Endometrial microvascular endothelial cells (primary cell): ENCODE measurements around the gene MIER2. TPM values are rescaled to one million over a fixed set of nuclear protein-coding genes. Genes with fewer than 3 reads are reported as not detected.

Experiments used
- in situ Hi-C: cut with HindIII; loops from 2 replicates; pipeline ENCODE4 v1.10.0; 2017; ENCODE audit warnings: low sequenced_read_pairs, low pct_unique_long_range_greater_than_20kb; ENCODE audit errors: inconsistent ontology term
- total RNA-seq: library from RNA; depleted of rRNA; stranded (reverse); fragments of >200 nt; gene quantifications from one replicate; pipeline ENCODE4 v1.2.3, GENCODE V29; 2015; ENCODE audit errors: inconsistent ontology term

The MIER2 gene
- total RNA-seq, 1 donor from 2014 or later, result 37.4 TPM

DNA sequence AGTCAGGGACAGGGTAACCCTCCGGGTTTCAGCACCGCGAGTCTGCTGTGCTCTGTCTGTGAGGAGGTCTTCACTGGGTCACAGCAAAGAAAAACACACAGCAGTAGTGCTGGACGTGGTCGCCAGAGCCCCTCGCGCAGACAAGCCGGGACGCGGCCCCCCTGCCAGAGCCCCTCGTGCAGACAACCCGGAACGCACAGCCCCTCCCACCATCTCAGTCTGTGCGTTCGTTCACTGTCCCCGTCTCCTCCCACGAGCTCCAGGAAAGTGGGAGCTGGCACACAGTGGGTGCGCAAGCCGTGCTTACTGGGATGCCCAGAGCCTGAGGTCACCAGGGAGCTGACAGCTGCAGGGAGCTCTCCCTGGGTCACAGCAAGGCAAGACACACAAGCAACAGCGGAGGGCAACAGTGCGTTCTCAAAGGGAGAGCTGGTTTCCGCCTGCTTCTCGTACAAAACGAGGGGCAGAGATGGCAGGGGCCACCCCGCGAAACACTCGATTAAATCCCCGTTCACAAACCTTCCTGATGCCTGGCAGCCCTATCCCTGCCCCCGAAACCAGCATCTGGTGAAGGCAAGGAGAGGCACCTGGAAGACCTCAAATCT, 50.2 kb downstream of the MIER2 start:
- in situ Hi-C loops, result no loop called here

DNA sequence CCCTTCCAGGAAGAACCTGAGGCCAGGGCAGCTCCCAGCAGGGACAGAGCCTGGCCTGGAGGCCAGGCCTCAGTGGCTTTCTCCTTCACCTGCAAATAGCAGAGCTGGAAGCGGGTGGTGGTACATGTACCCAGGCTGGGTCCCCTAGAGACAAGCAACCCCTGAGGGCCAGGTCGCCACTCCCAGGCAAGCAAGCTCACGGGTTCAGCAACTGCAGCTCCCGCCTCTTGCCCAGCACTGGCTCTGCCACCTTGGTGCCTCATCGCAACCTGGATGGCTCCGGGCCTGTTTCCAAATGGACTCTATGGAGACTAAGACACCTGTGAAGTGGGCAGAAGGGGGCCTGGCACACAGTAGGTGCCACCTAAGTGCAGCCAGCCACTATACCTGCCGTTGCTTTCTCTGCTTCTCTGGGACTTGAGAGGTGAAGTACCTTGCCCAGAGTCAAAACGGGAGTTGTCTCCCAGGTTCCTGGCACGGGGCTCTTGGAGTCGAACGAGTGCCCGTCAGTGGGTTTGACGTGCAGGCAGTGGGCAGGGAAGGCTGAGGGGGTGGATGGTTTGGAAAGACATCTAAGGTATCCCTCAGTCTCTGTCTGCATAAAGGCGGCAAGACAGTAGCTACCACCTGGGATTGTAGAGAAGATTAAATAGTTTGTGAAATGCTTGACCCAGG, 51.0 kb downstream of the MIER2 start:
- in situ Hi-C loops, result no loop called here

DNA sequence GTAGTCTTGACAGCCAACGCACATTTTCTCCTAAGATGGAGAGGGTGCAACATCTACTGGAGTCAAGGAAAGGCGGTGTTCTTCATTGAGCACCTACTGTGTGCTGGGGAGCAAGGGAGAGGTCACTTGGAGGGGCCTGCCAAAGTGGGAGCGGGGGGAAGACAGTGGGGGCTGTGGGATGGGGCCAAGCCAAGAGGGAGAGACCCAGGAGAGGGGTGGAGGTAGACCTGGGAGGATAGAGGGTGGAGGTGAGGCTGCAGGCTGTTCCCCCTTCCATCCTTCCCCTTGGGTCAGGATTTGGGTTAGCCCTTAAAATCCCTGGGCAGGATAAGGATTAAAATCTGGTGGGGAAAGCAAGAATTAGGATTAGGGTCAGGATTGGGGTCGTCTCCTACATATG, 51.6 kb downstream of the MIER2 start:
- in situ Hi-C loops, result no loop called here

DNA sequence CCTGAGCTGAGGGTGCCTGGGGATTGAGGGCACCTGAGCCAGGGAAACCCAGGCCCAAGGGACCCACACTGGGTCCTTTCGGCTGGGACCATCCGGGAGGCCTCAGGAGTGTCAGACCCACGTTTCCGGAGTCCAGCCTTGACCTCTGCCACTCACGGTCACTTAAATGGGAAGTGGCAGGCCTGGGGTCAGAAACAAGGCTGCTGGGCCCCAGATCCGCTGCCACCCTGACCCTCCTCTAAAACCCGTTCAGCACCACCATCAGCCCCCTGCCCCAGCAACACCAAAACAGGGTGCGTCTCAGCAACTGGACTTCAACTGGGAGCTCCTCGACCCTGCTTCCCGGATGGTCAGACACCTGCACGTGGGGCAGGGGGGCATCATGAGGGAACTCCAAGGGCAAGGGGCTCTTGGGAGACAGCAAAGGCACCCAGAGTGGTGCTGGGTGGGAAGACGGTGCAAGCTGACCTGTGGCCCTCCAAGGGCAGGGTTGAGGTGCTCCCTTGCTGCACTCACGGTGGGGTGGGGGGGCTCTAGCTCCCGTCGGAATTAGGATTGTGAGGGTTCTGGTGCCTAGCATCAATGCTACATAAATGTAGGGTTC, 52.2 kb downstream of the MIER2 start:
- in situ Hi-C loops, result no loop called here

DNA sequence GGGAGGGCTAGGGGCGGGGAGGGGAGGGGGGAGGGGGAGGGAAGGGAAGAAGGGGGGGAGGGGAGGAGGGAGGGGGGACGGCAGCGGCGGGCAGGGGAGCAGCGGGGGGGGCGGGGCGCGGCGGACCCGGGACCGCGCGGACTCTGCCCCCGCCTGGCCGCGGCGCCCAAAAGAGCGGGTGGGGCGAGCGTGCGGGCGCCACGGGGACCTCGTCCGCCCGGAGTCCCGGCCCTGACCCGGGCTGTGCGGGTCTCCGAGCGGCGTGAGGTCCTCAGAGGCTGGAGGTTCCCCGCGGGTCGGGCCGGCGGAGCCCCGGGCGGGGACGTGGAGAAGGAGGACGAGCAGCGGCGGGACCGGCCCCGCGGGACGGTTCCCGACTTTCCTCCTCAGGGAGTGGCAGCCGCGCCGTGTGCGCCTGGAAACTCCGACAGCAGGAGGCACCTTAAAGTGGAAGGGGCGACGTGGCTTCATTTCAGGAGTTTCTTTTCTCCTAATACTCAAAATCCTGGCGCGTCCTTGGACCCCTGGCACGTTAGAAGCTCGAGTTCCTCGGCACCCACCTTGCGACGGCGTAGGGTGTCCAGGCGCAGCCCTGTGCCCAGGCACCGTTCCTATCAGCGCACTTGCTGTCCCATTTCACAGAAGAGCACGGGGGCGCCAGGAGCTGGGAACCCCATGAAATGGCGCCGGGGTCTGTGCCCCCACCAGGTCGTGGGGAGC, 52.9 kb downstream of the MIER2 start:
- in situ Hi-C loops, result no loop called here

DNA sequence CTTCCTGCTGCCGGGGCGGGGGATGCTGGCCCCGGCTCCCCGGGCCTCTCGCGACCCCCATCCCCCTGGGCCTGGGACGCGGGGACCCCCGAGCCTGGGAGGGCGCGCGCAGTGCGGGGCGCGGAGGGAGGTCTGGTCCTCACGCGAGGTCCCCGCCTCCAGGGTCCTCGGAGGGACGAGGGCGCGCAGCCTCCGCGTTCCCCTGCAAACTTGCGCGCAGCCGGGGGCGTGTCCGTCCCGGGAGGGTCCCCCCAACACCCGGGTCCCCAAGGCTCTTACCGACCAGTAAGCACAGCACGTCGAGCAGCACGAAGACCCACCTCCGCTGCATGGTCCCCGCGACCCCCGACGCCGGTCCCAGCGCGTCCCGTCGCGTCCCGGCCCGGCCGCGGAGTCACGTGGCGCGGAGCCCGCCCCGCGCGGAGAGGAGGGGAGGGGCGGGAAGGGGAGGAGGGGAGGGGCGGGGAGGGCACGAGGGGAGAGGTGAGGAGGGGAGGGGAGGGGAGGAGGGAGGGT, 53.5 kb downstream of the MIER2 start, which contains the start of gene PLPP2:
Gene PLPP2 (minus strand): TSS at position 398 of the 516 bp plus-strand sequence. CDS start 67 bp downstream, at position 331.
- in situ Hi-C loops, result no loop called here

GRCh38 chr19:290372-291005, 54.1 kb downstream of the MIER2 start:
- in situ Hi-C loops, result no loop called here

DNA sequence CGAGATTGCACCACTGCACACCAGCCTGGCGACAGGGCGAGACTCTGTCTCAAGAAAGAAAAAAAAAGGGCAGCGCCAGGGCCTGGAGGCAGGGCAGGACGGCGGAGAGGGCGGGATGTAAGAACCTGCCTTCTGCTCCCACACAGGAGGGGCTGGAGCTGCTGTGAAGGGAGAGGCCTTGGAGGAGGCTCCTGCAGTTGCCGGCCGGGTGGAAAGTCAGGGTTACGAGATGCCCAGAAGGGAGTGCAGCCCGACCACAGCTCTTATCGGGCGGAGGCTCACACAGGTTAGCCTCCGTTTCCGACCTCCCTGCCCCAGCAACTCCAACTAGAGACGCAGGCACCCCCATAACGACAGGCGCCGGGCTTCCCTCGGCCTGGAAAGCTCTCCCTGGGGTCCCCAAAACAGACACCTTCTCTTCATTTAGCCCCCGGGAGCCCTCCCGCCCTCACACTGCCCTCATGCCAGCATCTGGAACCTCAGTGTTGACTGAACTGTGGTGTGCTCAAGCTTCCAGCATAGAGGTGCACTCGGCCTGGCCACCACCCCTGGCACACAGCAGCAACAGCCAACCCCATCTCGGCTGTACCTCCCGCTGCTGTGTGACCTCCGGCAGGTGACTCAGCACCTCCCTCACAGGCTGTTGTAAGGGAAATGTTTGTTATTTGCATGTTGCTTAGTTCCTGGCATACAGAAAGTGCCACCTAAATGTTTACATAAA, 54.8 kb downstream of the MIER2 start:
- in situ Hi-C loops, result no loop called here

DNA sequence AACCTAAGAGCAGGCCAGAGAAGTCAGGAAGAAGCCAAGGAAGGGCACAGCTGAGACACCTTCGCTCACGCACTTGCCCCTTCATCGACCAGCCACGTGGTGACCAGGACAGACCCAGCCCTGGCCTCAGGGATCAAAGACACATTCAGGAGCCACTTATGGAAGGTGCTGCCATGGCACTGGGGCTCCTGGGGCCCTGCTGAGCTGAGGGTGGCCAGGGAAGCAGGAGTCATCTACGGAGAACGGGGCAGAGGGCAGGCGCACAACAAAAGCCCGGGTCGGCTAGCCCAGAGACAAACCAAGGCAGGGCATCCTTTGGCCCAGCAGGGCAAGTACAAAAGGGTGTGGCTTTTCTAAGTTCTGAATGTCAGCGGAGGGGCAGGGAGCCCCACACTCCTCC, 55.7 kb downstream of the MIER2 start:
- in situ Hi-C loops, result no loop called here

GRCh38 chr19:287381-287871, 57.2 kb downstream of the MIER2 start:
- in situ Hi-C loops, result no loop called here

- in situ Hi-C loops, result no loop called here
Observed at GRCh38 chr19:283395-283794, 61.2 kb downstream of the MIER2 start.

- in situ Hi-C loops, result no loop called here
Observed at GRCh38 chr19:282501-282900, 62.1 kb downstream of the MIER2 start.

DNA sequence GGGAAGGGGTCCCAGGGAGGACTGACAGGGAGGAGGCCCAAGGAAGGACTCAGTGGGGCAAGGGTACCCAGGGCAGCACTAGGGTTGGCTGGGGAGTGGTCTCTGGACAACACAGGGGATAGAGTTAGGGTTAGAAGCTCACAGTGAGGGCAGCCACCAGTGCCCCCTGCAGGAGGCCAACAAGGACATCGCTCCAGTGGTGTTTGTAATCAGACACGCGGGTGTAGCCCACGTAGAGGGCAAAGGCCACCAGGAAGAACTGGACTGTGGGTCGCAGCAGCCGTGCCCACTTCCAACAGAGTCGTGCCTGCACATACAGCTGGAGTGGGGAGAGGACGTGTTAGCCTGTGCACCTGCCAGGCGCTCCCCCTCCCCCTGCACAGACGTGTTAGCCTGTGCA, 62.6 kb downstream of the MIER2 start:
- in situ Hi-C loops, result no loop called here

GRCh38 chr19:281156-281853, 63.3 kb downstream of the MIER2 start:
- in situ Hi-C loops, result no loop called here

- in situ Hi-C loops, result no loop called here
Observed at GRCh38 chr19:280541-281009, 64.0 kb downstream of the MIER2 start.

DNA sequence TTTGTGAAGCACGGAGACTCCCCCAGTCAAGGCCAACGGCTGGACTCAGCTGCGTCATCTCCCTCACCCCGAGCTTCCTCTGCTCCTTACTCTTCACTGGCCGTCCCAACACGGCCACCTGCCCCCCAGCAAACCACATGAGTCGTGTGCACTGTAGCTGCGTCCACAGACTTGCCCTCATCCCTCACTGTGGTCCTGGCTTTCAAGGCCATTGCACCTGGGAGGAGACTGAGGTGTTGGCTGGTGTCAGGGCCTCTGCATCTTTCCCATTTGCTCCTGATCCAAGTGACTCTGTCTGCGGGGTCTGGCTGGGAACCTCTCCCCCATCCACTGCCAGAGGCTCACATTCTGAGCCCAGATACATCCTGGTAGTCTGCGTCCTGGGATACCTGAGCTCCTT, 64.9 kb downstream of the MIER2 start:
- in situ Hi-C loops, result no loop called here

DNA sequence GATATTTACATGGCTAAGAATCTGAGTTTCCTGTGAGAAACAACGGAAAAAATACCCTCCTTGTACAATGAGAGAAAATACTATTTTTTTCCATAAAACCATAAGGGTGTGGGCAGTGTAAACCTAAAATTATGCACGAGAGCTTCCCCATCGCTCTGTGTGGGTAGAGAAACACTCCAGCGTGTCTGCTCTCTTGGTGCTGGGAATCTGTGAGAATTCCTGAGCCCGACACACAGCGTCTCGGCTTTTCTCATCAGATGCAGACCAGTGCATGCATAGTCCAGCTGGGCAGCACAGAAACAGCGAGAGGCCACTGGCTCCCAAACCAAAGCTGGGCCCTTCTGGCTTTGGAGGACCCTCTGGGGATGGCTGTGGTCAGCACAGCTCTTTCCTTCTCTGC, 65.4 kb downstream of the MIER2 start:
- in situ Hi-C loops, result no loop called here
